Mesodermal cell (in vitro differentiated cells): ENCODE results near the gene C3orf38.
"Not testable (repeated sequence)": the region's sequence is repeated elsewhere in the genome, so short reads cannot be mapped to it uniquely, and the experiment has no call there.

Experiments used
- H3K27ac ChIP-seq: 2 replicates; pipeline ENCODE4 v1.7.0; 2013; ENCODE audit warnings: mild to moderate bottlenecking, low read depth, low read length, moderate library complexity; ENCODE audit not compliant: severe bottlenecking
- H3K36me3 ChIP-seq: 2 replicates; pipeline ENCODE4 v1.7.1; 2013; ENCODE audit warnings: mild to moderate bottlenecking, low read length, moderate library complexity; ENCODE audit not compliant: control insufficient read depth, insufficient read depth
- H3K4me1 ChIP-seq: one replicate; pipeline ENCODE4 v1.7.1; 2013; ENCODE audit warnings: mild to moderate bottlenecking, low read length; ENCODE audit not compliant: insufficient read depth, control insufficient read depth, poor library complexity, severe bottlenecking
- H3K4me3 ChIP-seq: 2 replicates; pipeline ENCODE4 v1.7.0; 2013; ENCODE audit warnings: low read length, control low read depth, mild to moderate bottlenecking; ENCODE audit not compliant: insufficient read depth, poor library complexity, severe bottlenecking; ENCODE audit errors: extremely low read depth
- H3K9me3 ChIP-seq: 2 replicates; pipeline ENCODE4 v1.7.1; 2013; ENCODE audit warnings: mild to moderate bottlenecking, low read length, moderate library complexity; ENCODE audit not compliant: control insufficient read depth
- WGBS, 2 experiments: methylation state at CpG; one replicate each; pipeline ENCODE4 v1.1.5; 2013; ENCODE audit warnings: missing lambda C conversion rate in 2 of 2; ENCODE audit not compliant: insufficient coverage in 2 of 2; 5-methylcytosine and 5-hydroxymethylcytosine counted together

The C3orf38 gene

GRCh38 chr3:88152841-88153240 lies 3.1 kb downstream of the C3orf38 start:
- no peak overlapping the region for H3K27ac ChIP-seq
- H3K4me1 ChIP-seq = no peaks in the 10 kb centered on the region
- peaks cover 46% of the 10 kb centered on the region for H3K36me3 ChIP-seq
- H3K4me3 ChIP-seq = no peak overlapping the region
- 80% methylated on average over 1 of the region's 2 CpGs; no CpG with 5 or more reads in 1 of the 2 experiments for WGBS, 2 experiments
- H3K9me3 ChIP-seq = no peaks in the 10 kb centered on the region

DNA sequence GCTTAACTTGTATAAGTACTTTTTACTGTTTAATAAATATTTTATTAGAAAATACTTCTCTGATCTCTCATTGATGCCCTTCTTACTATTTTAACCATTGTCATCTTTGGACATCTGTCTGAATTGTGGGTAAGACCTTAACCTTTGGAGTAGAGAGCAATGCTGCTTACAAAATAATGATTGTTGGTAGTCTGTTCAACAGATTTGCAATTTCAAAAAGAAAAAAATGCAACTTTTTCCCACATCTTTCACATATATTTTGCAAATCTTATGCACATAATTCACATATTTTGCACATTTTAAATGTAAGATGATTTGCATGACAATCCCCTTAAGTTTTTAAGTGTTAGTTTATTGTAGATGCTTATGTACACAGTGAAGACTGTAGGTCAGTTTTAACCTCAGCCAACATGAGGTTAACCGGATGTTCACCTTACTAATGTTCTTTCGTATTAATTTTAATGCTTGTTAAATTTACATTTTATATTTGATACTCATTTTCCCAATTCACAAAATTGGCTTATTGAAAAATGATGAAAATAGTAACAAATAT lies 16.7 kb downstream of the C3orf38 start:
- WGBS, 2 experiments = no CpG with 5 or more reads among the region's 2 CpGs
- H3K36me3 ChIP-seq = peaks cover 4% of the 10 kb centered on the region
- no peak overlapping the region for H3K27ac ChIP-seq
- no peaks in the 10 kb centered on the region for H3K4me1 ChIP-seq
- no peak overlapping the region for H3K4me3 ChIP-seq
- H3K9me3 ChIP-seq = no peaks in the 10 kb centered on the region

GRCh38 chr3:88167173-88167572 lies 17.4 kb downstream of the C3orf38 start:
- WGBS, 2 experiments = 89 to 91% methylated on average over 3 to 5 of the region's 6 CpGs
- Histone ChIP-seq H3K4me1 (no peaks in the 10 kb centered on the region), H3K4me3 (no peak overlapping the region), H3K27ac (no peak overlapping the region), H3K36me3 (peaks cover 4% of the 10 kb centered on the region), H3K9me3 (no peaks in the 10 kb centered on the region)

DNA sequence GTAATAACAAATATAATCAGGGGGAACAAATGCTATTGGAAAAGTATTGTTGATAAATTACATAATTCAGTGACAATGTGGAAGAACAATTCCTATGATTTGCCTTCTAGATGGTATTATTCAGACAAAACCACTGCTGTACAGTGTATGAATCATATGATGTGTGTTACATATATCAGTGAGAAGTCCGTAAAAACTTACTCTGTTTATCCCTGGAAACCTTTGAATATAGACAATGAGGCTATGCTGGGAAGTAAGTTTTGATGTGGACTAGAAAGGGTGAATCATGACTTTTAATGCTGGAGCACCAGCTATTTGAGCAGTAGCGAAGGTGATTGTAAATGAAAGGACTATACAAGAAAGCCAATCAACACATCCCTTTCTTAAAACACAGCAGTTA lies 17.9 kb downstream of the C3orf38 start:
- H3K27ac ChIP-seq = no peak overlapping the region
- H3K4me1 ChIP-seq = no peaks in the 10 kb centered on the region
- WGBS, 2 experiments = 100% methylated on average over 1 of the region's 2 CpGs; no CpG with 5 or more reads in 1 of the 2 experiments
- H3K4me3 ChIP-seq = no peak overlapping the region
- H3K36me3 ChIP-seq = peaks cover 4% of the 10 kb centered on the region
- H3K9me3 ChIP-seq = no peaks in the 10 kb centered on the region

DNA sequence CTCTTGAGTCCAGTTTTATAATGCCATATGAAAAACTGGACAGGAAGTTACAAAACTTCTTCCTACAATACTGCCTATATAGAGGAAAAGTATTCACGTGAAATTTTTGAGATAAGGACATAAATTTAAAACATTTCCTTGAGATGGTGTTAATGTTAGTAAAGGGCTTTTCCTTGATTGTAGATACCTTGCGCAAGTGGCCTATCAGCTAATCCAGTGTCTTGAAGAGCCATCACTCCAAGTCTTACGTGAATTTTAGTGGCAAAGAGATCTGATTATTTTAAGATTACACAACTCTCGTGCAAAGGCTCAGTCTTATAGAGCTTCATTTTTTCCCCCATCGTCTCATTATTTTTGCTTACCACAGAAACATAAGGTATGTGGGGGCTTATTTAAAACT lies 18.4 kb downstream of the C3orf38 start:
- Histone ChIP-seq H3K4me3 (no peak overlapping the region), H3K27ac (no peak overlapping the region), H3K4me1 (no peaks in the 10 kb centered on the region), H3K9me3 (no peaks in the 10 kb centered on the region), H3K36me3 (peaks cover 4% of the 10 kb centered on the region)
- WGBS, 2 experiments = 100% methylated on average over 1 of the region's 5 CpGs; no CpG with 5 or more reads in 1 of the 2 experiments

GRCh38 chr3:88180398-88180999 lies 30.7 kb downstream of the C3orf38 start:
- 75 to 85% methylated on average over 3 to 4 of the region's 4 CpGs for WGBS, 2 experiments

DNA sequence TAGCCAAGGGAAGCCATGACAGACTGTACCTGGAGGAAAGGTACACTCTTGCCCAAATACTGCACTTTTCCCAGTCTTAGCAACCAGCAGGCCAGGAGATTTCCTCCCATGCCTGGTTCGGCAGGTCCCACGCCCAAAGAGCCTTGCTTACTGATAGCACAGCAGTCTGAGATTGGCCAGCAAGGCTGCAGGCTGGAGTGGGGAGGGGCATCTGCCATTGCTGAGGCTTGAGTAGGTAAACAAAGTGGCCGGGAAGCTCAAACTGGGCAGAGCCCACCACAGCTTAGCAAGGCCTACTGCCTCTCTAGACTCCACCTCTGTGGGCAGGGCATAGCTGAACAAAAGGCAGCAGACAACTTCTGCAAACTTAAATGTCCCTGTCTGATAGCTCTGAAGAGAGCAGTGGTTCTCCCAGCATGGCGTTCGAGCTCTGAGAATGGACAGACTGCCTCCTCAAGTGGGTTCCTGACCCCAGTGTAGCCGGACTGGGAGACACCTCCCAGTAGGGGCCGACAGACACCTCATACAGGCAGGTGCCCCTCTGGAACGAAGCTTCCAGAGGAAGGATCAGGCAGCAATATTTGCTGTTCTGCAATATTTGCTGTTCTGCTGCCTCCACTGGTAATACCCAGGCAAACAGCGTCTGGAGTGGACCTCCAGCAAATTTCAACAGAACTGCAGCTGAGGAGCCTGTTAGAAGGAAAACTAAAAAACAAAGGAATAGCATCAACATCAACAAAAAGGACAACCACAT lies 32.6 kb downstream of the C3orf38 start:
- H3K4me3 ChIP-seq, H3K4me1 ChIP-seq, H3K36me3 ChIP-seq, H3K27ac ChIP-seq, H3K9me3 ChIP-seq: not testable (repeated sequence)
- WGBS, 2 experiments = 94% methylated on average over 5 of the region's 9 CpGs

More at GRCh38 chr3:88180398-88180999, 30.7 kb downstream of the C3orf38 start:
- Histone ChIP-seq H3K9me3 (no peaks in the 10 kb centered on the region), H3K27ac (no peak overlapping the region), H3K4me3 (no peak overlapping the region), H3K36me3 (no peaks in the 10 kb centered on the region), H3K4me1 (no peaks in the 10 kb centered on the region)

GRCh38 chr3:88188436-88188835 lies 38.7 kb downstream of the C3orf38 start:
- Histone ChIP-seq H3K27ac (no peak overlapping the region), H3K36me3 (no peaks in the 10 kb centered on the region), H3K4me1 (no peaks in the 10 kb centered on the region), H3K4me3 (no peak overlapping the region), H3K9me3 (no peaks in the 10 kb centered on the region)
- 78 to 82% methylated on average over 3 to 4 of the region's 6 CpGs for WGBS, 2 experiments

DNA sequence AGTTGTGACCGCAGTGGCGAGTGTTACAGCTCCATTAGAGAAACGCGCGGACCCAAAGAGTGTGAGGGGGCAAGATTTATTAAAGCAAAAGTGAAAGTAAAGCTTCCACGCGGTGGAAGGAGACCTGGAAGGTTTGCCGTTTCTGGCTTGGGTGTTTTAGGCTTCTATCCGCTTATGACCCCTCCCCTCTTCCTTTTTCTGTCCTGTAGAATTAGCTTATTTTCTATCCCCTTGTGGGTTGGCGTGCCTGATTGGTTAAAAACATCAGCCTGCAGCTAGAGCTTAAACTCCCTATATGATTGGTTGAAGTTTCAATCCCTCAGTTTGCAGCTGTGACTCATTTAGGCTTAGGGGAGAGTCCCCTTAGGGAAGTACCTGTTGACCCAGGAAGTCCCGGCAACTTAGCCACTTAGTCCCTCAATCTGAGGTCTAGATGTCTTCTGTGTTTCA lies 39.6 kb downstream of the C3orf38 start:
- no peak overlapping the region for H3K4me3 ChIP-seq
- no peaks in the 10 kb centered on the region for H3K36me3 ChIP-seq
- no peaks in the 10 kb centered on the region for H3K4me1 ChIP-seq
- WGBS, 2 experiments = 93 to 100% methylated on average over 8 to 9 of the region's 11 CpGs
- H3K27ac ChIP-seq = no peak overlapping the region
- no peaks in the 10 kb centered on the region for H3K9me3 ChIP-seq

GRCh38 chr3:88191872-88192409 lies 42.2 kb downstream of the C3orf38 start:
- no peak overlapping the region for H3K27ac ChIP-seq
- no peaks in the 10 kb centered on the region for H3K4me1 ChIP-seq
- H3K4me3 ChIP-seq = no peak overlapping the region
- WGBS, 2 experiments = 67 to 100% methylated on average over 1 to 3 of the region's 4 CpGs
- H3K9me3 ChIP-seq = no peaks in the 10 kb centered on the region
- no peaks in the 10 kb centered on the region for H3K36me3 ChIP-seq
